ENCODE data around the gene DIDO1.
"Not testable (repeated sequence)": the region's sequence is repeated elsewhere in the genome, so short reads cannot be mapped to it uniquely, and the experiment has no call there.

DIDO1 gene

GRCh38 chr20:62849431-62849830, 76.9 kb downstream of the DIDO1 start:
- H3K27me3 Mint-ChIP-seq (ENCODE audit: low read depth, poor library complexity): peaks cover 5% of the 10 kb centered on the region
- no peaks in the 10 kb centered on the region for H3K9me3 Mint-ChIP-seq
- no peak for TF ChIP-seq CTCF (IDR thresholded peaks at IDR 0.05)
- H3K4me3 Mint-ChIP-seq: no peak overlapping the region
- H3K36me3 Mint-ChIP-seq (ENCODE audit: low read depth): peaks cover 50% of the 10 kb centered on the region
- no peak overlapping the region for H3K27ac Mint-ChIP-seq
- no peak for DNase-seq
- peaks cover 30% of the 10 kb centered on the region for H3K4me1 Mint-ChIP-seq

- not testable (repeated sequence) for H3K27me3 Mint-ChIP-seq (ENCODE audit: low read depth, poor library complexity); H3K9me3 Mint-ChIP-seq; H3K4me3 Mint-ChIP-seq; DNase-seq
- Mint-ChIP-seq H3K36me3 (ENCODE audit: low read depth) (peaks cover 49% of the 10 kb centered on the region), H3K27ac (peak overlapping the region; percentile 60), H3K4me1 (peaks cover 30% of the 10 kb centered on the region)
These were observed 77.4 kb downstream of the DIDO1 start for GRCh38 chr20:62848917-62849316.

GRCh38 chr20:62846166-62846890, 80.0 kb downstream of the DIDO1 start:
- H3K4me1 Mint-ChIP-seq: peaks cover 37% of the 10 kb centered on the region
- no peak overlapping the region for H3K4me3 Mint-ChIP-seq
- peaks cover 3% of the 10 kb centered on the region for H3K9me3 Mint-ChIP-seq
- H3K27ac Mint-ChIP-seq: no peak overlapping the region
- no peak for TF ChIP-seq CTCF (IDR thresholded peaks at IDR 0.05)
- peaks cover 47% of the 10 kb centered on the region for H3K36me3 Mint-ChIP-seq (ENCODE audit: low read depth)
- no peak for DNase-seq
- H3K27me3 Mint-ChIP-seq (ENCODE audit: low read depth, poor library complexity): peaks cover 5% of the 10 kb centered on the region

- H3K9me3 Mint-ChIP-seq: peaks cover 3% of the 10 kb centered on the region
- no peak for DNase-seq
- peaks cover 47% of the 10 kb centered on the region for H3K36me3 Mint-ChIP-seq (ENCODE audit: low read depth)
- peaks cover 2% of the 10 kb centered on the region for H3K27me3 Mint-ChIP-seq (ENCODE audit: low read depth, poor library complexity)
- peaks cover 40% of the 10 kb centered on the region for H3K4me1 Mint-ChIP-seq
- TF ChIP-seq CTCF (IDR thresholded peaks at IDR 0.05): no peak
- no peak overlapping the region for H3K4me3 Mint-ChIP-seq
- peak overlapping the region; percentile 77 for H3K27ac Mint-ChIP-seq
These were observed 80.7 kb downstream of the DIDO1 start for GRCh38 chr20:62845416-62846160.

- Mint-ChIP-seq H3K27ac (no peak overlapping the region), H3K9me3 (peaks cover 3% of the 10 kb centered on the region), H3K36me3 (ENCODE audit: low read depth) (peaks cover 41% of the 10 kb centered on the region), H3K4me1 (peaks cover 43% of the 10 kb centered on the region), H3K4me3 (no peak overlapping the region), H3K27me3 (ENCODE audit: low read depth, poor library complexity) (peaks cover 2% of the 10 kb centered on the region)
- TF ChIP-seq CTCF (IDR thresholded peaks at IDR 0.05): no peak
- DNase-seq: no peak
These were observed 82.1 kb downstream of the DIDO1 start for GRCh38 chr20:62844182-62844581.

GRCh38 chr20:62843656-62844055, 82.6 kb downstream of the DIDO1 start:
- no peak for DNase-seq

More at GRCh38 chr20:62843656-62844055, 82.6 kb downstream of the DIDO1 start:
- H3K9me3 Mint-ChIP-seq: peaks cover 3% of the 10 kb centered on the region
- H3K4me3 Mint-ChIP-seq: no peak overlapping the region
- H3K36me3 Mint-ChIP-seq (ENCODE audit: low read depth): peaks cover 37% of the 10 kb centered on the region
- peaks cover 2% of the 10 kb centered on the region for H3K27me3 Mint-ChIP-seq (ENCODE audit: low read depth, poor library complexity)
- no peak overlapping the region for H3K27ac Mint-ChIP-seq
- H3K4me1 Mint-ChIP-seq: peaks cover 46% of the 10 kb centered on the region
- no peak for TF ChIP-seq CTCF (IDR thresholded peaks at IDR 0.05)

Measured in nephron progenitor cell (in vitro differentiated cells).